Left renal pelvis (tissue), 4 donors: ENCODE results near the gene ODF2. TPM values are rescaled to one million over a fixed set of nuclear protein-coding genes. Genes with fewer than 3 reads are reported as not detected.

ENCODE experiments used
- DNase-seq, 4 donors: peaks; one replicate each; pipeline ENCODE4 v3.0.0-alpha.2; 2013; ENCODE audit warnings: low read depth in 4 of 4, low spot score in 3 of 4
- polyA plus RNA-seq, 4 donors: library from polyadenylated mRNA; unstranded; fragments of 120-200 nt; gene quantifications; one replicate each; pipeline ENCODE4 v1.2.1, GENCODE V29; 2013; ENCODE audit not compliant: insufficient read length in 4 of 4

The ODF2 gene
- polyA plus RNA-seq, 4 donors, result 29.8 to 51.4 (median 45.3) TPM

DNA sequence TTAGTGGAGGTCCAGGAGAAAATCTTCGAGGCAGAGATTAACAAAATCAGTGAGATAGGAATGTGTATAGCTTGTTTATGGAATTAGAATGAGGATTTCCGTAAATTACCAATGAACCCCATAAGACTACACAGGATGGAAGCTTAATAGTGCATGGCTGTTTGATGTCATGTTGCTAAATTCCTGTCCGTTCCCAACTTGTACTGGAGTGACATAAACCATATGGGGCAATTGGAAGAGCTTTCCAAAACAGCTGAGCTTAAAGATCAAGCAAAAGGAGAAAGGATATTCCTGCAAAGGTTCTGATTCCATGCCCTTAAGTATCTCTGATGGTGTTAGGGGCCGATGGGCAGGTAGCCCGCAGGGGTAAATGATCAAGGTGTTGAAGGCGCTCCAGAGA is 66.2 kb downstream of the ODF2 start:
- DNase-seq, result no peak

DNA sequence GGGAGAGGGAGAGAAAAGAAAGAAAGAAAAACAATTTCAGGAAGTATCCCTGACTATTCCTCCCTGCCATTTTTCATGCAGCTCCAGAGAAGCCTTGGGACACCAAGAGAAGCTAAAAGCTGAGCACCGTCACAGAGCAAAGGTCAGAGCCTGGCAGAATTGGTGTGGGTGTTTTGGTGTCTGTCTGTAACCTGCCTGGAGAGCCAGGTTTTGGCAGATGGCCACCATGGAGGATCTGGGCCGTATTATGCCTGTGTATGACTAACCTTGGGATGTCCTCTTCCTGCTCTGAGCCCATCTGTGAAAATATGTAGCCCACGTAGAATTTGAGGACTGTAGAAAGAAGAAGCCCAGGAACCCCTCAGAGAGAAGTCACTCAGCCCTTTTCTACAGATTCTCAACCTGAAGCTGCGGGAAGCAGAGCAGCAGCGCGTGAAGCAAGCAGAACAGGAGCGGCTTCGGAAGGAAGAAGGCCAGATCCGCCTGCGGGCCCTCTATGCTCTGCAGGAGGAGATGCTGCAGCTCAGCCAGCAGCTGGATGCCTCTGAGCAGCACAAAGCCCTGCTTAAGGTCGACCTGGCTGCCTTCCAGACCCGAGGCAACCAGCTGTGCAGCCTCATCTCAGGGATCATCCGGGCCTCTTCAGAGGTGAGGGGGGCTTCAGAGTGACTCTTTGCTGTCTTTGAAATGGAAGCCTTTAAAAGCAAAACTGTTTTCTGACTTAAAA is 67.6 kb downstream of the ODF2 start:
- peak in 1 of 4 donors; percentile 12 for DNase-seq

GRCh38 chr9:128526720-128527119 is 70.9 kb downstream of the ODF2 start:
- no peak for DNase-seq

DNA sequence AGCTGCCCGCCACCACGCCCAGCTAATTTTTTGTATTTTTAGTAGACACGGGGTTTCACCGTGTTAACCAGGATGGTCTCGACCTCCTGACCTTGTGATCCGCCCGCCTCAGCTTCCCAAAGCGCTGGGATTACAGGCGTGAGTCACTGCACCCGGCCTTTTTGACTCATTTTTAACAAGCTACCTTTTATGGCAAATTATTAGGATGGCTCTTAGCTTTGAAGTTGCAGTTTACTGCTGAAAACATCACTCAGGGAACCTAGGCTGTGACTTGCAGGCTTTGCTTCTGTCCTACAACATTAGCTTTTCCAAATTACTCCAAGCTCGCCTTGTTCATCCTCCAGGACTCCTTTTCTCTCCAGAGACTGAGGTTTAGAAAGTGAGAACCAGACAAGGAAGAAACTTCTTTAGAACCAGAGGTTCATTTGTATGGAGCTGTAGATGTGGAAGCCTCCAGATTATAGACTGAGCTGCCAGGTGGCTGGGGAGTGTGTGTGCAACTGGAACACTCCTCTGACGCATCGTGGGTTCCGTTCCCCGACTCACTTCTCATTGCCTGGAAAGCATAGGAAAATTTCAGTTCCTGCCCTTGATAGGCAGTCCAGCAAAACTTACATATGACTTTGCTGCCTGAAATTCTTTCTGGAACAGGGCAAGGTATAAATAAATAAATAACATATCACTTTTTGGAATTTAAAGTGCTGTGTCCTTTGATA is 72.8 kb downstream of the ODF2 start:
- DNase-seq, result no peak

DNA sequence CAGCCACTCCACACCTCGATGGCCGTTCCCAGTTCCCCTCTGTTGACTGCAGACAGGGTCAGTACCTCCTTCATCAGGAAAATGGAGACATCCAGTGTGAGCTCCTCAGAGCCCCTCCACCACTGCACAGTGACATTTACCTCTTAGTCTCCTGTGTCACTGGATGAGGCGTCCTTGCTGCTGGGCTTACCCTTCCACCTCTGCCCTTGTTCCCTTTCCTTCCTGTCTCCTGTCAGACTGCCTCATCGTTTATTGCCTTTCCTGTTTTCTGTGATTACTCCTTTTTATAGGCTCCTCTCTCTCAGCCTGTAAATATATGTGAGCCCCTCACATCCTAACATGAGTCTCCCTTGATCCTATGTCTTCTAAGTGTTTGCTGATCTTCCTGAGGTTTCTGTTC is 73.4 kb downstream of the ODF2 start:
- DNase-seq, result no peak

GRCh38 chr9:128532581-128532980 is 76.8 kb downstream of the ODF2 start:
- no peak for DNase-seq

GRCh38 chr9:128540634-128541360 is 85.0 kb downstream of the ODF2 start:
- no peak for DNase-seq

GRCh38 chr9:128546504-128546903 is 90.7 kb downstream of the ODF2 start:
- DNase-seq, result no peak

DNA sequence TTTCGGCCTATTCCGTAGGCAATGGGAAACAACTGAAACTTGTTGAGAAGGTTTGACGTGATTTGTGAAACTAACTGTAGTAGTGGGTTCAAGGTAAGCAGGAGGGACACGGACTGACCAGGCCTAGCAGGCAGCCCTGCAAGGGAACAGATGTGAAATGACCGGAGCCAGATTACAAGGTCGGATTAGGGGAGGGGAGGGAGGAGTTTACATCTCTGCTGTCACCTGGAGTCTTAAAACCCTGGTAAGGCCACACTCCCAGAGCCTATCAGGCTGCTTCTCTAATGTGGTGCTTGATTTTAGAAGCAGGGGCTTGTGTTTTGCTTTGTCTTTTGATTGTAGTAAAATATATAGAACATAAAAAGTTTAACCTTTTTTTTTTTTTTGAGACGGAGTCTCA is 93.1 kb downstream of the ODF2 start:
- no peak for DNase-seq

GRCh38 chr9:128550226-128550625 is 94.4 kb downstream of the ODF2 start:
- DNase-seq, result no peak

Other genes starting within 250 kb of the ODF2 start
- 100 to 1,000 TPM in 2 of 4 donors, 10 to 100 TPM in 2; 71.5 to 126 (median 94.2) TPM for gene GOLGA2, start 180.0 kb upstream of the ODF2 start, polyA plus RNA-seq
- gene SWI5, start 179.7 kb upstream of the ODF2 start, polyA plus RNA-seq, result 10 to 100 TPM; 24.7 to 35.7 (median 31.1) TPM
- gene TRUB2, start 133.6 kb upstream of the ODF2 start, polyA plus RNA-seq, result 10 to 100 TPM; 27.6 to 42.9 (median 36.1) TPM
- 10 to 100 TPM; 35.3 to 92.2 (median 56.3) TPM for gene COQ4, start 133.2 kb upstream of the ODF2 start, polyA plus RNA-seq
- 10 to 100 TPM; 11.2 to 22.6 (median 16.7) TPM for gene SLC27A4, start 115.5 kb upstream of the ODF2 start, polyA plus RNA-seq
- gene URM1, start 84.6 kb upstream of the ODF2 start, polyA plus RNA-seq, result 10 to 100 TPM; 48.5 to 61.2 (median 53.6) TPM
- gene CERCAM, start 35.1 kb upstream of the ODF2 start, polyA plus RNA-seq, result 100 to 1,000 TPM in 1 of 4 donors, 10 to 100 TPM in 3; 37.7 to 103 (median 50.1) TPM
- 10 to 100 TPM; 20.0 to 30.7 (median 30.3) TPM for gene GLE1, start 48.7 kb downstream of the ODF2 start, polyA plus RNA-seq
- gene SPTAN1, start 96.6 kb downstream of the ODF2 start, polyA plus RNA-seq, result 100 to 1,000 TPM; 299 to 423 (median 338) TPM
- 10 to 100 TPM; 36.2 to 84.6 (median 56.2) TPM for gene DYNC2I2, start 200.8 kb downstream of the ODF2 start, polyA plus RNA-seq
- 100 to 1,000 TPM; 466 to 785 (median 628) TPM for gene SET, start 233.2 kb downstream of the ODF2 start, polyA plus RNA-seq
- gene PKN3, start 246.5 kb downstream of the ODF2 start, polyA plus RNA-seq, result 10 to 100 TPM in 1 of 4 donors, 1 to 10 TPM in 3; 5.9 to 14.8 (median 9.2) TPM